Measurements from ENCODE around the gene PPP1R14D. TPM values are rescaled to one million over a fixed set of nuclear protein-coding genes. Genes with fewer than 3 reads are reported as not detected.
A peak's percentile ranks its signal among the peaks of the same experiment; 100 is the strongest.

The PPP1R14D gene
- total and polyA plus RNA-seq, 10 donors = 0.30 TPM; not detected in 9

GRCh38 chr15:40772014-40772413 is 56.5 kb downstream of the PPP1R14D start:
- intact Hi-C loops (cut with DNase I; ENCODE audit: low total_unique reads) = no loop called here
- WGBS, 5 donors = 88 to 97% (median 92%) methylated on average over 9 to 13 of the region's 13 CpGs

DNA sequence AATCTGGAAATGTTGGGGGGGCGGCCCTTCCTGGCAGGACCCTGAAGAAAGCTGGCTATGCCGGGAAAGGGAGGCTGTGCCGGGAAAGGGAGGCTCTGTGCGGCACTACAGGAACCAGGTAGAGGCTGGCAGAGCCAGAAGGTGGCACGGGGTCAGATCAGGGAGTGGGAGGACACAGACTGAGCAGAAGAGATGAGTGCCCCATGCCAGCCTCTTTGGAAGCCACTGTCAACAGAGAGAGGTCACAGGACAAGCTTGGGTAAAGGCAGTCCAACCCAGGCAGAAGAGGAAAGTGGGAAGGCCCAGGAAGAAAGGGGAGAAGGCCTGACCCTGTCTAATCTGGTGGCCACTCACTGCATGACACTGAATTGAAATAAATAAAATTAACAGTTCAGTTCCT is 57.3 kb downstream of the PPP1R14D start:
- Histone ChIP-seq H3K27me3 (replicated peaks in 1 of 7) (no peaks in the 10 kb centered on the region), H3K27ac (no peak overlapping the region), H3K4me3 (no peak overlapping the region), H3K36me3 (peaks cover 0 to 94% (median 52%) of the 10 kb centered on the region in 6 donors), H3K4me1 (peaks cover 9 to 51% (median 32%) of the 10 kb centered on the region in 6 donors), H3K9me3 (no peaks in the 10 kb centered on the region)
- intact Hi-C loops (cut with DNase I; ENCODE audit: low total_unique reads) = no loop called here
- WGBS, 5 donors = 87 to 96% (median 94%) methylated on average over 5 of the region's 5 CpGs
- TF ChIP-seq POLR2A (IDR thresholded peaks at IDR 0.05) (no peak), POLR2AphosphoS5 (IDR thresholded peaks at IDR 0.05) (no peak)
- no peak for DNase-seq

More at GRCh38 chr15:40772014-40772413, 56.5 kb downstream of the PPP1R14D start:
- no peak overlapping the region for H3K27ac ChIP-seq
- no peak for DNase-seq
- H3K36me3 ChIP-seq = peaks cover 0 to 94% (median 60%) of the 10 kb centered on the region in 6 donors
- H3K4me1 ChIP-seq = peaks cover 9 to 51% (median 33%) of the 10 kb centered on the region in 6 donors
- no peak overlapping the region for H3K4me3 ChIP-seq
- TF ChIP-seq CTCF (IDR thresholded peaks at IDR 0.05 in 8 of 11, conservative IDR thresholded peaks at IDR 0.05 in 3 of 11) (no peak), POLR2A (IDR thresholded peaks at IDR 0.05) (no peak), POLR2AphosphoS5 (IDR thresholded peaks at IDR 0.05) (no peak)
- no peaks in the 10 kb centered on the region for H3K27me3 ChIP-seq (replicated peaks in 1 of 7)
- H3K9me3 ChIP-seq = no peaks in the 10 kb centered on the region

- no peaks in the 10 kb centered on the region for H3K27me3 ChIP-seq (replicated peaks in 1 of 7)
- H3K4me3 ChIP-seq = peak overlapping the region in 1 of 8 donors; percentile 46
- intact Hi-C loops (cut with DNase I; ENCODE audit: low total_unique reads) = no loop called here
- peaks cover 0 to 84% (median 42%) of the 10 kb centered on the region in 6 donors for H3K36me3 ChIP-seq
- 45 to 73% (median 65%) methylated on average over 8 to 17 of the region's 17 CpGs for WGBS, 5 donors
- TF ChIP-seq POLR2AphosphoS5 (IDR thresholded peaks at IDR 0.05) = no peak
- no peak for TF ChIP-seq POLR2A (IDR thresholded peaks at IDR 0.05)
- no peak for TF ChIP-seq CTCF (IDR thresholded peaks at IDR 0.05 in 8 of 11, conservative IDR thresholded peaks at IDR 0.05 in 3 of 11)
- peak; percentile 78 for DNase-seq
- H3K9me3 ChIP-seq = no peaks in the 10 kb centered on the region
- peak overlapping the region in 6 of 8 donors; percentile 54 to 79 (median 66) for H3K27ac ChIP-seq
- peaks cover 9 to 60% (median 40%) of the 10 kb centered on the region in 6 donors for H3K4me1 ChIP-seq
These were observed 58.3 kb downstream of the PPP1R14D start for GRCh38 chr15:40770147-40770721.

DNA sequence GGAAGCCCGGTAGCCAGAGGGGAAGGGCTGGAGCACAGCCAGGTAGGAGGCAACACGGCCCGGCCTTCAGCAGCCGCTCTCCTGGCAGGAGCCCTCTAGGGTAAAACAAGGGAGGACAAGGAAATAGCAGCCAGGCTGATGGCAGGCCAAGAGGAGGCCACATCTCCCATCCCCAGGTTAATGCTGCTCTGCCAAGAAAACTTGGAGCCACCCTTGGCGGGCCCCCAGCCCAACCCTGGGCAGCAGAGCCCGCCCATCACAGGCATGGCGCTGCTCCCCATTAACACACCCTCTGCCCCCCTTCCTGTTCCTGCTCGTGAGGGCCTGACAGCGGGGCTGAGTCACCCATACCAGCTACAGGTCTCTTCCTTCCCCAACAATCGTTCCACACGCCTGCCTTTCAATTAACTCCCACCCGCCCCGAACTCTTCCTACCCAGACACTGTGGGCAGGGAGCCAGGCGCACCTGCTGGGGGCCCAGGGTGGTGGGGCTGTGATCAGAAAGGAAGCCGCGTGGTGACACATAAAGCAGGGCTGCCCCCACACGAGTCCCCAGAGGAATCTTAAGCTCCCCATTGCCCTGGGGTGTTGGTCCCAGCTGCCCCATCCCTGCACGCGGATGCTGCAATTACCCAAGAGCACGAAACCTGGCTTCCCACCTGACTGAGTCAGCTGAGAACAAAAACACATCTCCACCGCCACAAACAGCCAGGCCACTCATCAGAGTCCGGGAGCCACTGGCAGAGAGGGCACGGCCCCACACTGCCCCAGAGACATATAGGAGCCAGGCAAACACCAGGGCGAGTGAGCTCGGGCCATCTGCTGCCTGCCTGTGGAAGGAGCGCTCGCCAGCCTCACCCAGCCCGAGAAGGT is 59.0 kb downstream of the PPP1R14D start, which contains the start of gene C15orf62:
Gene C15orf62 (plus strand): TSS at position 707 of the 873 bp plus-strand sequence. CDS start 516 bp downstream, outside the sequence.
- 20 to 38% (median 33%) methylated on average over 22 to 28 of the region's 28 CpGs for WGBS, 5 donors
- Histone ChIP-seq H3K4me3 (peak within 1 kb of the TSS in 3 of 8 donors; percentile 6 to 46 (median 16)), H3K4me1 (peaks cover 15 to 67% (median 48%) of the 10 kb centered on the region in 6 donors), H3K27me3 (replicated peaks in 1 of 7) (no peaks in the 10 kb centered on the region), H3K36me3 (peaks cover 0 to 76% (median 35%) of the 10 kb centered on the region in 6 donors), H3K9me3 (no peaks in the 10 kb centered on the region), H3K27ac (peak within 1 kb of the TSS; percentile 17 to 79 (median 62))
- intact Hi-C loops (cut with DNase I; ENCODE audit: low total_unique reads) = no loop called here
- TF ChIP-seq CTCF (IDR thresholded peaks at IDR 0.05 in 8 of 11, conservative IDR thresholded peaks at IDR 0.05 in 3 of 11) (no peak), POLR2AphosphoS5 (IDR thresholded peaks at IDR 0.05) (peak; percentile 66 to 84 (median 71))
- peak; percentile 88 for DNase-seq

Data from spleen (tissue), 11 donors.